Fibroblast of skin of left biceps (primary cell): ENCODE measurements around the gene SDCBP2.

ENCODE experiments used
- DNase-seq, 2 experiments: peaks; one replicate each; pipeline ENCODE4 v3.0.0-alpha.2; 2013; ENCODE audit warnings: low read depth in 2 of 2

Gene SDCBP2

DNA sequence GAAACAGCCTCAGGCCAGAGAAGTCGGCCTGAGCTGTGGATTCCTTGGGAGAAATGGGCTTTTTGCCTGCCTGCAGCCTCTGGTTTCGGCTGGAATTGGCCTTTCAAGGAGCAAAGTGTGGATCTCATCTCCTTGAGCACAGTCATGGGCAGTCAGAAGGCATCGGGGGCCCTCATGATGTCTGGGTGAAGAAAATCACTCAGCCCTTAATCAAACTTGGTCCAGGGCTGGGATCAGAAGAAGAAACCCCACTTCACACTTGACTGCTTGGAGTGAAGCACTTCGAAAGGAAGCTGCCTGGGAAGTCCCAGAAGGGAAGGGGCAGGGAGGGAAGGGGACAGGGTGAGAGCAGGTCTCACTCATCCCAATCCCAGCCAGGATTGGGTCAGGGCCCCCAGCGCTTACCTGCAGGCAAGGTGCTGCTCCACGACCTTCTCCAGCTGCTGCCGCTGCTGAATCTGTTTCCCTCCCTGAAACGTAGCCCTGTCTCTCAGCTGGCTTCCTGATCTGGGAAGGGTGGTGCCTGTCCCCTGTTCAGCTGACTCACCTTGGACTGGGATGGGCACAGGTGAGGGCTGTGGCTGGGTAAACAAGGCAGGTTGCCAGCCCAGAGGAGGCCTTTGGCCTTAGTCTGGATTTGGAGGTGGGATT, at the start of gene SDCBP2:
SDCBP2 (minus strand) TSS at position 460 of the 651 bp plus-strand sequence. CDS start 8,723 bp downstream, outside the sequence.
- DNase-seq: no peak

DNA sequence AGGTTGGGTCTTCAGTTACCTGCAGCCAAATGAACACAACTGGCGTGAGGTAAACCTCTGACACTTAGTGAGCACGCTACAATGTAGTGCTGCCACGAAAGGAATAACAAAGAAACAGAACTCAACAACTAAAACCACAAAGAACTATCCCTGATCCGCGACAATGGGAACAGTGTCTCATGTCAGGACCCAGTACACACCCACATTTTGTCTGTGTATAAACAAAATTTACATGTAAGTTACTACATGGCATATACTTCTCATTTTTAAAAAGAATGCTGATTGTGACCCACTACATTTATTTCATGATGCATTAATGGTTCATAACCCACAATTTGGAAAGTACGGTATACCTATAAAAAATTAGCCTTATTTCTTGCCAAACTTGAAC, 49.8 kb upstream of the SDCBP2 start:
- no peak for DNase-seq

GRCh38 chr20:1377984-1378734, 49.2 kb upstream of the SDCBP2 start:
- no peak for DNase-seq

DNA sequence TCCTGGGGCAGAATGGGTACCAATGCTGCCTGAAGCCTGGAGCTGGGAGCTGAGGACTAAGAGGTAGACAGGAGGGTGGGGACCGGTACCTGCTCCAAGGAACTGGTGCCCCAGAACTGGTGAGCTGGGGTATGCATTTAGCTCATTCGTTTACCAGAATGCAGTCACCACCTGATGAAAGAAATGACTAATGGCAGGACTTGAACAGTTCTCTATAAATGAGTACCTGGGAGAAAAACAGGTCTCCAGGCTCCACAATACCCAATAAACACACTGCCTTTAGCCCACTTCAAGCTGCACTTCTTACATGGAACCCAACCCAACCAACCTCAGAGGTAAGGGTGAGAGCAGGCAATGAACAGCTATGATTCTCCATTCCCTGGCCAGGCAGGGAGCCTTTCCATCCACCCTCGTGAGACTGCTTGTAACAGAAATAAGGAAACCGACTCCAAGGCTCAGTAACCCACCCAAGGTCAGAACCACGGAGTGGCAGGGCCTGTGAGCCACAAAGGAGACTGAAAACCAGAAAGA, 48.5 kb upstream of the SDCBP2 start:
- DNase-seq: no peak

GRCh38 chr20:1376408-1377270, 47.7 kb upstream of the SDCBP2 start:
- no peak for DNase-seq

- DNase-seq: no peak
These were observed 47.1 kb upstream of the SDCBP2 start for GRCh38 chr20:1376007-1376406.

- no peak for DNase-seq
These were observed 46.6 kb upstream of the SDCBP2 start for GRCh38 chr20:1375515-1375914.

- DNase-seq: no peak
These were observed 45.3 kb upstream of the SDCBP2 start for GRCh38 chr20:1374246-1374645.

DNA sequence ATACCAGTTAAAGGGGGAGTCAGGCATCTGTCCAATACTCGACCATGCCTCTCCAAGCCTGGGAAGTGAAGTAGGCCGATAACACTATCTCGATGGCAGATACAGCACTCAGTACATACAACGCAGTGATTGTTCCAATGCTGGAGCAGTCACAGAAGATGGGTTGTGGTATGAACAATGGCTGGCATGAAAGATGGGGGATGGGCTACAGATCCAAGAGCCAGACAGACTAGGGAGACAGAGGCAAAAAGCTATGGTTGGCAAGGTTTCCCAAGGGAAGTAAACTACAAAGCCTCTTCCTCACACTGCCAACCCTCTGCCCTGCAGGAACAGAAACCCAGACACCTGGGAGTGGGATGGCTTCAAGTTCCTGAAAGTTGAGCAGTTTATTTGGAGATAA, 44.7 kb upstream of the SDCBP2 start:
- DNase-seq: no peak

- no peak for DNase-seq
These were observed 44.1 kb upstream of the SDCBP2 start for GRCh38 chr20:1373036-1373435.

DNA sequence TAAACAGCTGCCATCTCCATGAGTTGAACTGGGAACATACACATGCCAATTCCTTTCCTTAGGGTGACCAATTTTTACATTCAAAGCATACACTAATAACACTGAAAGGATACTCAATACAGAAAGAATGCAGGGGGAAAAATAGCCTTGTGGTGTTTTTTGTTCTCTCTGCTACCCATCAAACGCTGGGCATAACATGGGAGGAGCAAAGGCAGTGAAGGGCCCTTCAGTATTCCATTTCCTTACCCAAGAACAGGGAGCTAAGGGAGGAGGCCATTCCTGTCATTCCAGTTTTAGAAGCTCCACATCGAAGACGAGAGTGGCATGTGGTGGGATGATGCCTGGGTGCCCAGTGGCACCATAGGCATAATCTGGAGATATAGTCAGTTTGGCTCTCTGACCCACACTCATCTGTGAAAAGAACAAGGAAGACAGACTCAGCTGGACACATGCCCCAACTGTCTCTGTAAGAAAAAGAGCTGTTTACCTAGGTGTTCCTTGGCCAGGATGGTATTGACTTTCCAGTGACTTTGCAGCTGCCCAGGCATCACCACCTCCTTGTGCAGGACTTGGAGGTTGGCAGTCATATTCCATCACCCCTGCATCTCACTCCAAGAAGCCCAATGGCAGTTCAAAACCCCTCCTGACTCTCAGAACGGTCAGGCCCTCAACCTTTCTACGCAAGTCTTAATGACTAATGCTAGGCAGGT, 43.0 kb upstream of the SDCBP2 start:
- DNase-seq: no peak

GRCh38 chr20:1371202-1371782, 42.4 kb upstream of the SDCBP2 start:
- DNase-seq: no peak

DNA sequence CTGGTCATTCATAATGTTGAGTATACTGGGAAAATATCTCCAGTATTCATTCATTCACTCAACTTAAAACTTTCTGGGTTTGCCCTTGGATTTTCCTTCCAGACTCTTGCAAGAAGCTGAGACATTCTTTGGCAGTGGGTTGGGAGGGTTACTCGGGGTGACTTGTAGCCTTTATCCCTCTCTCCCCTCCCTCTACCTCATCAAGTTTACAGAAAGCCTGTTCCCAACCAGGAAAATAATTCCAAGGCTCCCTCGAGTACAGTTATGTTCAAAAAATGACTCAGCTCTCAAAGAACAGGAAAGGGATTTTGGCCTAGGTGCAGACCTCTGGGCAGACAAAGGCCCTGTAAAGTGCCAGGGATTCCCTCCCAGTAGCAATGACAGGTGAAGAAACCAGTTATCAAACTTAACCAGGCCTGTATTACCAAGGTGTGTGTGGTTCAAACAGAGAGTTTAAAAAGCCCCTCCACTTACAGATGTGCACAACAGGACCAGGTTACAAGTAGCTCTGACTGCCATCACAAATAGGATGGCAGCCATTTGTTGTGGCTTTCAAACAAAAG, 41.7 kb upstream of the SDCBP2 start:
- peak in 1 of 2 experiments; percentile 17 for DNase-seq

GRCh38 chr20:1369970-1370369, 41.0 kb upstream of the SDCBP2 start:
- DNase-seq: no peak

DNA sequence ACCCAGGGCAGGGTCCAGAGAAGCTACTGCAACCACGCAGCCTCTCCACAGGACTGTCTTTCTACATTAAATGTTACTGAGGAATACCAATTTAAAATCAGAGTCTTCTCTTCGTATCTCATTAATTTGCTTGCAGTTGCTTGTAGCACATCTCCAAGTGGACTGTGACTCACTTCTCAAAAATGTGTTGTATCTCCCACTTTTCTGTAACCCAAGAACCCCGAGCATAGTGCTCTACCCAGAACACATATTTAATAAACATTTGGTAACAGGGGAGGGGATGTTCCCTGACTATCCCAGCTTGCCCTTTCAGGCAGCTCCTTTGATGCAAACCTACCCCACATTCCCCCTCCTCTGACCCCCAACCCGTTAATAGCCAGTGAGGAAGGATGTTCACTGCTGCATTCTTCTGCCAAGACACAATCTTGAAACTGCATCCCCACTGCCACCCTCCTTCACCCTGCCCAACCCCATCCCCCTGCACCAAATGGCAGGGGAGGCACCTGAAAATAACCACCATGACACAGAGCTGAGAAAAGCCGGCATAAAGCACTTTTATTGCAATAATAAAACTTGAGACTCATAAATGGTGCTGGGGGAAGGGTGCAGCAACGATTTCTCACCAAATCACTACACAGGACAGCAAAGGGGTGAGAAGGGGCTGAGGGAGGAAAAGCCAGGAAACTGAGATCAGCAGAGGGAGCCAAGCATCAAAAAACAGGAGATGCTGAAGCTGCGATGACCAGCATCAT, 39.7 kb upstream of the SDCBP2 start:
- no peak for DNase-seq

DNA sequence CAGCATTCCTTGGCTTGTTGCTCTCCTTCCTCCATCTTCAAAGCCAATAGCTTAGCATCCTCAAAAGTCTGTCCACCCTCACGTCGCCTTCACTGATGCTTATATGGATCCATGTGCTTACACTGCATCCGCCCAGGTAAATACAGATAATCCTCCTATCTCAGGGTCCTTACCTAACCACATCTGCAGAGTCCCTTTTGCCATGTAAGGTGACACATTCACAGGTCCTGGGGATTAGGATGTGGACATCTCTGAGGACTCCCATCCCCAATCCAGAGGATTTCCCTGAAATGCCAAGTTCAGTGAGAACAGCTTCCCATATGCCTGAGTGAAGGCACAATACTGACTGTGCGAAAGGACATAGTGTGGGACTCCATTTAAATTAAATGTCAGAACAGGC, 38.5 kb upstream of the SDCBP2 start:
- no peak for DNase-seq

- DNase-seq: no peak
These were observed 35.2 kb upstream of the SDCBP2 start for GRCh38 chr20:1364106-1364505.

DNA sequence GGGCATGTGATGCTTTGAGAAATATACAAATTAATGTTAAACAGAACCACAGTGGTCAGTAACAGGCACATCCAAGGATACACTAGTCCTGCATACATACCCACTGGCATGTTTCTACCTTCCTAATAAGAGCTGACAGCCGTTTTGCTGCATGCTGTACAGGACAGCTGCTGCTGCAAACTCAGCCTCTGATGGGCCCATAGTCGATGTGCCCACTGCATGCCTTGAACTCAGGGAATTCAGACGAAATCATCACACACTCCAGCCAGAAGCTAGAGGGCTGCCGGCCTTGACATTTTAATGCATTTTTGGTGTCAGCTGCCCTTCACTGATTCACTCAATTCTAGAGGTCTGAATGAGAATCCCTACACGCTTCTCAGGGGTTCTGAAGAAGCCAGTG, 34.6 kb upstream of the SDCBP2 start:
- DNase-seq: no peak

- no peak for DNase-seq
These were observed 33.5 kb upstream of the SDCBP2 start for GRCh38 chr20:1362484-1362883.
